HCT116 (cell line): ENCODE measurements around the gene EWSR1. TPM values are rescaled to one million over a fixed set of nuclear protein-coding genes. Genes with fewer than 3 reads are reported as not detected.

ENCODE experiments used
- ATAC-seq: fragments of 200-7000 bp; cut with Tn5 transposase; 2 replicates; pipeline ENCODE4 v1.9.1; 2020; ENCODE audit warnings: mild to moderate bottlenecking, moderate library complexity
- BruUV-seq: library from RNA; stranded (reverse); fragments of 400-500 nt; replicated peaks from 2 replicates; lab custom pipeline; 2021; lab: Mats Ljungman, UMichigan
- CTCF ChIA-PET: fragments of 300-600 bp; sonication (Branson Sonifier 250); formaldehyde crosslinking; loops from one replicate; lab custom pipeline; 2021; ENCODE audit warnings: antibody characterized with exemption; lab: Charles Lee
- POLR2A ChIA-PET: fragments of 300-600, 350-600 bp; sonication (Branson Sonifier 250); formaldehyde crosslinking; loops from one replicate; lab custom pipeline; 2021; ENCODE audit warnings: antibody characterized with exemption; lab: Charles Lee
- RAD21 ChIA-PET, 2 experiments: fragments of 300-600 bp; sonication (Branson Sonifier 250); formaldehyde crosslinking; loops; one replicate each; lab custom pipeline; 2023; ENCODE audit warnings: low total read pairs in 2 of 2; ENCODE audit not compliant: uncharacterized antibody in 2 of 2, unreplicated experiment in 2 of 2, low non-redundant PET in 1 of 2; lab: Charles Lee
- DNase-seq: peaks from one replicate; pipeline ENCODE4 v3.0.0-alpha.2; 2010; ENCODE audit warnings: low read depth, low spot score
- H2AFZ ChIP-seq: fragments of 200-600 bp; shearing (Covaris generic), sonication (generic); 2 replicates; pipeline ENCODE4 v1.6.1; 2017; ENCODE audit warnings: low read depth, mixed run types, mixed read lengths, antibody characterized with exemption, low read length; ENCODE audit not compliant: poor library complexity, severe bottlenecking
- H3K27ac ChIP-seq: 2 replicates; pipeline ENCODE4 v1.5.1; 2012; ENCODE audit warnings: low read depth, low read length
- H3K27me3 ChIP-seq: fragments of 200-600 bp; sonication (generic); 2 replicates; pipeline ENCODE4 v1.6.1; 2016; ENCODE audit warnings: mixed run types, low read length, mixed read lengths; ENCODE audit not compliant: insufficient read depth
- H3K36me3 ChIP-seq, 2 experiments: fragments of 200-500 bp in 1 of 2; fragments of 200-600 bp in 1 of 2; sonication (Bioruptor generic) in 1 of 2; sonication (generic) in 1 of 2; 2 replicates each; pipeline versions ENCODE4 v1.5.1 to v1.6.1; 2014 to 2016; ENCODE audit warnings: low read length in 2 of 2, inconsistent platforms in 1 of 2, mixed read lengths in 1 of 2, mixed run types in 1 of 2; ENCODE audit not compliant: insufficient read depth in 2 of 2, control insufficient read depth in 1 of 2
- H3K4me1 ChIP-seq, 2 experiments: fragments of 200-600 bp in 1 of 2; sonication (generic) in 1 of 2; 2 replicates each; pipeline versions ENCODE4 v1.5.1 to v1.6.1; 2012 to 2017; ENCODE audit warnings: low read length in 2 of 2, inconsistent platforms in 1 of 2, mild to moderate bottlenecking in 1 of 2, mixed read lengths in 1 of 2, mixed run types in 1 of 2, moderate library complexity in 1 of 2; ENCODE audit not compliant: insufficient read depth in 2 of 2, control insufficient read depth in 1 of 2
- H3K4me2 ChIP-seq: fragments of 200-600 bp; sonication (generic); 2 replicates; pipeline ENCODE4 v1.6.1; 2017; ENCODE audit warnings: mixed run types, low read length, mixed read lengths
- H3K4me3 ChIP-seq, 2 experiments: fragments of 200-600 bp in 1 of 2; sonication (generic) in 1 of 2; replicated peaks in 1 of 2; 2 replicates each; pipeline ENCODE4 v1.5.1; 2011 to 2016; ENCODE audit warnings: low read length in 2 of 2, control low read depth in 1 of 2, low read depth in 1 of 2, mild to moderate bottlenecking in 1 of 2, mixed read lengths in 1 of 2, mixed run types in 1 of 2
- H3K79me2 ChIP-seq: fragments of 200-600 bp; sonication (generic); 2 replicates; pipeline ENCODE4 v1.6.1; 2017; ENCODE audit warnings: mild to moderate bottlenecking, mixed run types, low read length, moderate library complexity, mixed read lengths; ENCODE audit not compliant: insufficient read depth
- H3K9ac ChIP-seq: fragments of 200-600 bp; sonication (generic); 2 replicates; pipeline ENCODE4 v1.6.1; 2016; ENCODE audit warnings: low read length, mixed read lengths
- H3K9me2 ChIP-seq: fragments of 200-600 bp; sonication (generic), shearing (Covaris generic); 2 replicates; pipeline ENCODE4 v1.6.1; 2017; ENCODE audit warnings: mixed run types, mild to moderate bottlenecking, moderate library complexity; ENCODE audit not compliant: insufficient read depth
- H3K9me3 ChIP-seq, 2 experiments: fragments of 200-500 bp in 1 of 2; fragments of 200-600 bp in 1 of 2; sonication (Bioruptor generic) in 1 of 2; sonication (generic) in 1 of 2; 2 replicates each; pipeline ENCODE4 v1.6.1; 2014 to 2017; ENCODE audit warnings: low read length in 2 of 2, mixed read lengths in 2 of 2, inconsistent platforms in 1 of 2, low read depth in 1 of 2, mild to moderate bottlenecking in 1 of 2, mixed run types in 1 of 2, moderate library complexity in 1 of 2; ENCODE audit not compliant: control insufficient read depth in 1 of 2, insufficient read depth in 1 of 2
- H4K20me1 ChIP-seq: fragments of 200-600 bp; sonication (generic), shearing (Covaris generic); 2 replicates; pipeline ENCODE4 v1.6.1; 2017; ENCODE audit warnings: mixed run types, mild to moderate bottlenecking, moderate library complexity; ENCODE audit not compliant: insufficient read depth
- ELF1 ChIP-seq: IDR thresholded peaks from 2 replicates; pipeline ENCODE4 v1.6.1; 2012; ENCODE audit warnings: low read depth, borderline replicate concordance
- FOSL1 ChIP-seq: IDR thresholded peaks from 2 replicates; pipeline ENCODE4 v1.6.1; 2012; ENCODE audit warnings: low read depth
- MAX ChIP-seq: IDR thresholded peaks from 2 replicates; pipeline ENCODE4 v1.6.1; 2012
- POLR2A ChIP-seq: IDR thresholded peaks from 2 replicates; pipeline ENCODE4 v1.7.0; 2011; ENCODE audit warnings: borderline replicate concordance; ENCODE audit not compliant: insufficient read depth, insufficient read length; ENCODE audit errors: extremely low read depth
- POLR2AphosphoS5 ChIP-seq: IDR thresholded peaks from 2 replicates; pipeline ENCODE4 v1.6.1; 2011; ENCODE audit warnings: mild to moderate bottlenecking, low read depth, low read length, moderate library complexity
- RAD21 ChIP-seq: IDR thresholded peaks from 2 replicates; pipeline ENCODE4 v1.6.1; 2012; ENCODE audit warnings: low read depth, mild to moderate bottlenecking
- REST ChIP-seq: IDR thresholded peaks from 2 replicates; pipeline ENCODE4 v1.6.1; 2012; ENCODE audit warnings: low read depth
- SRF ChIP-seq: IDR thresholded peaks from 2 replicates; pipeline ENCODE4 v1.6.1; 2012; ENCODE audit warnings: low read depth
- ZFX ChIP-seq: fragments of 450-650 bp; IDR thresholded peaks from 2 replicates; pipeline ENCODE4 v1.6.1; 2017
- ZNF274 ChIP-seq: fragments of 200-500 bp; sonication (Bioruptor generic); IDR thresholded peaks from 2 replicates; pipeline ENCODE4 v1.6.1; 2014; ENCODE audit warnings: mild to moderate bottlenecking, low read depth, low read length, inconsistent platforms
- intact Hi-C: fragments of 100-400 bp; cut with micrococcal nuclease; formaldehyde crosslinking; loops from 2 replicates; pipeline ENCODE4 v1.10.0; 2022
- total RNA-seq: library from RNA; stranded (reverse); gene quantifications from one replicate; pipeline ENCODE4 v1.2.1, GENCODE V29; 2021; ENCODE audit not compliant: unreplicated experiment

Gene EWSR1
- total RNA-seq, 1 experiment from 2014 or later = 335 TPM

GRCh38 chr22:29260031-29260560 lies 8.0 kb upstream of the EWSR1 start:
- Histone ChIP-seq H3K36me3 (peaks cover 4 to 8% of the 10 kb centered on the region in 2 experiments; a peak in 3 of 4 replicates), H3K4me2 (no peak overlapping the region), H3K79me2 (no peaks in the 10 kb centered on the region; the same call in 1 of the 2 replicates), H3K4me1 (no peaks in the 10 kb centered on the region), H3K27ac (no peak overlapping the region), H3K9me3 (no peaks in the 10 kb centered on the region), H3K27me3 (no peaks in the 10 kb centered on the region), H3K4me3 (no peak overlapping the region), H3K9me2 (no peaks in the 10 kb centered on the region), H4K20me1 (no peaks in the 10 kb centered on the region), H2AFZ (no peak overlapping the region), H3K9ac (no peak overlapping the region)
- CTCF ChIA-PET = no interaction called here
- intact Hi-C loops = no loop called here
- BruUV-seq = no TSS peak
- RAD21 ChIA-PET = interaction anchor here in 1 of 2 experiments (0.6 kb wide), 1 partner anchor 558 kb away, joined by 3 read pairs; no protein-coding TSS in a partner anchor
- ATAC-seq = no peak; the same call in 1 of the 2 replicates
- POLR2A ChIA-PET = no interaction called here
- DNase-seq = no peak
- TF ChIP-seq FOSL1 (no peak), MAX (no peak), POLR2A (no peak), RAD21 (no peak), REST (no peak), SRF (no peak), ZNF274 (no peak), ZFX (no peak), ELF1 (no peak), POLR2AphosphoS5 (no peak)
